Measurements from ENCODE around the gene SDCCAG8.

SDCCAG8 gene

DNA sequence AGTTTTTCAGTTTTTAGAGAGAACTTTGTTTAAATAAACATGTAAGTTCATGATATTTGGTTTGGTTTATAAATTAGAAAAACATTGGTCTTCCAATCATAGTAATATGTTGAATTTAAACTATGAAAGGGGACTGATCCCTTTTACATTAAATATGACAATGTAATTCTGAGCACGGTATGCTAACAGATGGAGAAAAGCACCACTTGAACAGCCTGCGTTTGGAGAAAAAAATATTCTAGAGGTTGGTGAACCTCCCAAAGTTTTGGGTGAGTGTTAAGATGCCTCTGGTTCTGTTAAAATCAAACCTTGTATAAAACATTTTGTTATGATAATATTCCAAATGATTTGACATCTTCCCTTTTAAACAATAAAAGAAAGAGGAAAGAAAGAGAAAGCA is 123.9 kb downstream of the SDCCAG8 start:
- no peak for DNase-seq (ENCODE audit: low read depth in 2 of 3, low spot score in 1 of 3)

- no peak for DNase-seq (ENCODE audit: low read depth in 2 of 3, low spot score in 1 of 3)
These were observed 132.4 kb downstream of the SDCCAG8 start for GRCh38 chr1:243388276-243388675.

DNA sequence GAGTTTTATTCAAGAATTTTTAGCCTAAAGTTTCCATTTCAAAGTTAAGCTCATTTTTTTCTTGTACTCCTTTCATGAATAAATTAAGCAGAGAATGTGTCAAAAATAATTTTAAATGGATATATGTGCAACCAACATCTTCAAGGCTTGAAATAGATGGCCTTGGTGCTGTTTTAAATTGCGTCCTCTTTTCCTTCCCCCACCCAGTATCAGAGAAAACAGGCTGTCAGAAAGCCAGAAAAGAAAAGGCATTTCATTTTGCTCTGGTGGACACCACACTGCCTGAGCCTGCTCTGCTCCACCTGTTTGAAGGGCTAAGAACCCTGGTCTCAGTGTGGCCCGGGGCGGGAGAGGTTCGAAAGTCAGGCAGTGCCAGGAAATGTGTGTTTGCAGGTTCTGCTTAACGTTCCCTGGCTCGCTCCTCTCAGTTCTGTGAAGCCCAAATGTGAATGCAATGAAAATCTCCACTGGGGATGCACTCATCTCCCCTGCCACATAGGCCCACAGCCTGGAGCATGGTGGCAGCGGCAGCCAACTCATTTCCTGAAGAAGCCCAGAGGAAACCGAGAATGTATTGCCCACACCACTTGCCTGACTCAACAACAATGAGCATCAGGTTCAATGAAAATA is 134.4 kb downstream of the SDCCAG8 start:
- DNase-seq (ENCODE audit: low read depth in 2 of 3, low spot score in 1 of 3): peak in 2 of 3 donors; percentile 1 to 4

DNA sequence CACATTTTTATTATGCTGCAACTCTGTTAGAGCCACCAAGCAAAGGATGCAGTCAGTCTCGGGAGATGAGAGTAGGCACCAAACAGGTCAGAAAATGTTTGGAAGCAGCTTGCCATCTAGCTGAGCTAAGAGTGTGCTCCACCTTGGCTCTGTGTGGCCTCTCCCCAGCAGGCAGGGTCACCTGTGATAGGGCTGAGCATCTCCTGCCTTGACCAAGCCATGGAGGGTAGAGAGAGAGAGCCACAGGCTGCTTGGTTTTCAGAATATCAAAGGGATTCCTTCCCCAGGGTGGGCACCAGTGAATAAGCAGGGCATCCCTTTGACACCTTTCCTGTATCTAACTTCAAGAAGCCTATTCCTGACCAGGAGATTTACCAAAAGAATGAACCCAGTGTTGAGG is 135.5 kb downstream of the SDCCAG8 start:
- DNase-seq (ENCODE audit: low read depth in 2 of 3, low spot score in 1 of 3): no peak

- DNase-seq (ENCODE audit: low read depth in 2 of 3, low spot score in 1 of 3): no peak
These were observed 137.3 kb downstream of the SDCCAG8 start for GRCh38 chr1:243393096-243393495.

DNA sequence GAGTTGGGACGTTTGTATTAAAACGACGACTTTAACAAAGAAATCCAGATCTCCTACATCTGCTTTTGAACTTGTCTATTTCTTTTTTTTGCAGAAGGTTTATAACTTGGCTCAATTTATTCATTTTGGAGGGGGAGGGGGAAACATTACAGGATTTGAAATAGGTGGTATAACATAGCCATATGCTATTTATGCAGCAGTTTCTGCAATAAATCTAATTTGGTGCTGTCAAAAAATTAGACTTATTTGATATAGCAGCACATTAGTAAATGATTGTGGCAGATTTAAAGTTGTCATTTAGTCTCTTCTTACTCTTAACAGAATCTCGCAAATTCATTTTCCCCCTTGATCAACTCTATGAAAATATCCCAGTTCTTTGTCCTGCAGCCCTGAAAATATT is 138.2 kb downstream of the SDCCAG8 start:
- no peak for DNase-seq (ENCODE audit: low read depth in 2 of 3, low spot score in 1 of 3)

DNA sequence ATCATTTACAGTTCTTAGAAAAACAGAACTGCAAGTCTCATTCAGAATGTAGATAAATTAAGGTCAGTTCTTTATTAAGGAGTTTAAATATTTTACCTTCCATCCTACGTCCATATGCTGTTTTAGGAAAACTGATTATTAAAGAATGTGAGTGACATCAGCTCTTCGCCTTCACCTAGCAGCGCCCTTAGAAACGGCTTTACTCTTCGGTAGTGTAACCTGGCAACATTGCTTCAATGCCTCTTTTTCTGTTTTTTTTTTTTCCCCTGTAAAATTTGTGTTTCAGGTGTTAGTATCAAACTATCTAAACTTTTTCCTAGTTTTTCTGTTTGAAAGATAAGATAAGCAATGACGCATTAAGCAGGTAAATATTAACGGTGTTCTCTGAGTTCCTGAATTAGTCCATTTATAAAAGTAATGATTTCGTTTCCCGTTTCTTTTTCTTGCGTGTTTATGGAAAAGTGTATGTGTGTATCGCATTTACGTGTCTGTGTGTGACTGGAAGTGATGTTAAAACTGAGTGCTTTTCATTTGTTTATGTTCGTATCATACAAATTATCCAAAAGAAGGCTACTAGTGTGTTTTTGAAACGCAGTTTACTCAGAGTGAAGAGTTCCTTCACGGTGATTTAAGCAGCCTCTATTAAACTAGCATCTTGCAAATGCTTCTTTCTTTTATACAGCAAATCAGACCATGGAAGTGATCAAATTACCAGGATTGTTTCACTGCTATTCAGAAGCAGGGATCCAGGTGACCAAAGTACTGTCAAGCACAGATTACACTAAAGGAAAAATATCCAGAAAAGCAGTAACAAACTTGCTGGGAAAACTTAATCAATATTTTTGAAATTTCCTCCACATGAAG is 139.0 kb downstream of the SDCCAG8 start:
- DNase-seq (ENCODE audit: low read depth in 2 of 3, low spot score in 1 of 3): no peak

GRCh38 chr1:243396424-243396823 is 140.6 kb downstream of the SDCCAG8 start:
- no peak for DNase-seq (ENCODE audit: low read depth in 2 of 3, low spot score in 1 of 3)

- no peak for DNase-seq (ENCODE audit: low read depth in 2 of 3, low spot score in 1 of 3)
These were observed 141.0 kb downstream of the SDCCAG8 start for GRCh38 chr1:243396876-243397275.

DNA sequence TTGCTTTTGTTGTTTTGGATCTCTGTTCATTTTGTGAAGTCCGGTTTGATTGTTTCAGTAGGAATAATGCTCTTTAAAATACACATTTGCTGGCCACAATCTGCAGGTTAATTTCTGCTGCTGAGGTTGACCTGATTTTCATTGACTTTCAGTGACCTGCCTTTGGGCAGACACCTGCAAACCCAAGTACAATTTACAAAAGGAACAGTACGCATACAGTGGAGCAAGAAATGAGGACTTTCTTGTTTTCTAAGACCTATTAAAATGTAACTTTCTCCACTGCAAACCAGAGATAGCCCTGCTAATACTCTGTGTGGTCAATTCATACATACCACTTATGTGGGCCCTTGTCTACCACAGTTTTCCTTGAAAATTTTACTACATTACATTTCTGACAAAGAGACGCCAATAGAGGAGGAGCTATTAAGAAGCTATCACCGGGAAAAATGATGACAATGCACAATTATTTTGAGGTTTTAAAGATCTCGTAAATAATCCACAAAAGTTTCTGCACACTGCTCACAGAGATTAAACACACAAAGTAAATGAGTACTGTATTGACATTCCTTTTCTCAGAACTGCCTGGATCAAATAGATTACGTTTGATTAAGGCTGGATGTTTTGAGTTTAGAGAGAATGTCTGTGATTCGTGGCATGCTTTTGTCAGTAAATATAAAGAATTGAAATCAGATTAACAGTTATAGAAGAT is 141.9 kb downstream of the SDCCAG8 start:
- no peak for DNase-seq (ENCODE audit: low read depth in 2 of 3, low spot score in 1 of 3)

GRCh38 chr1:243399561-243400155 is 143.8 kb downstream of the SDCCAG8 start:
- no peak for DNase-seq (ENCODE audit: low read depth in 2 of 3, low spot score in 1 of 3)

GRCh38 chr1:243402868-243403267 is 147.0 kb downstream of the SDCCAG8 start:
- no peak for DNase-seq (ENCODE audit: low read depth in 2 of 3, low spot score in 1 of 3)

DNA sequence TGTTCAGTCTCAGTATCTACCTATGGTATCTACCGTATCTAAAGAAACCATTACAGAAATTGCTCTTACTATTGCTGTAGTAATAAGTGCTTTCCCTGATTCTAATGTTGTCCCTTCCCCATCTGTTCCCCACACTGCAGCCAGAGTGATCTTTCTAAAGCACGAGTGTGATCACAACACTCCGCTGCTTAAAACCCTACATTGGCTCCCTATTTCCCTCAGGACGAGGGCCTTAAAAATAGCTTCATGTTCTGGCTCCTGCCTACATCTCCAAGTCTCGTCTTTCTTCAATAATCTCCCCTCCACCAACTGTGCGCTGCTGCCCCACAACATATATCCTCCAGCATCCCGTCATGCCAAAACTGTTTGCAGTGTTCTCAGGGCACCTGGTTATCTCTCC is 150.6 kb downstream of the SDCCAG8 start:
- DNase-seq (ENCODE audit: low read depth in 2 of 3, low spot score in 1 of 3): no peak

DNA sequence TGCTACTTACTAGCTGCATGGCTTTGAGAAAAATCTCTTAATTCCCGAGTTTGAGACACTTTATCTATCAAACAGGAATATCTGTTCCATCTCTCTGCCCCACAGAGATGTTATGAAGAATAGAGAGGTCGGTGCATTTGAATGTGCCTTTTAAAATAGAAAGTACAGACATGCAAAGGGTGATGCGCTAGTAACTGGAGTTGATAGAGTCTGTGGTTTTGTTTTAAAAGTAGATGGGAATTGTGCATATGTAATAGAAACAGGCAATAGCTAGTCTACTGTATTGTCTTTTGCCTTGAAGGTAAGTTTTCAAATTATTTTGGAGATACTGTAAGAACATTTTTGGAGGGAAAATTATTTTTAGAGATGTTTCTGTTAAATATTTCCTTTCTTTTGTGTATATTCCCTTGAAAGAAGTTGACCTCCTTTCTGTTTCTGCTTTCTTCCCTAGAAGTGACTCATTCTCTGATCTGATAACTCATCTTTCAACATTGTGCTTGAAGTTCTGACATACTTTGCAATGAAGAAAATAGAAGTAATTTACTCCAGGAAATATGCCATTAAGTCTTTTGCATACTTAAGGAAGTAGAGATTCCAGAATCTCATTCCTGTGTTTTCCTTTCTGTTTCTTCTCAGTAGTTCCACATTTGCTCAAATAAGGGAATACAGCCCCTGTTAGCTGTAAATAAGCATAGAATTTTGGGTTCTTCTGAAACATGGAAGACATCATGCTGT is 151.6 kb downstream of the SDCCAG8 start:
- DNase-seq (ENCODE audit: low read depth in 2 of 3, low spot score in 1 of 3): no peak

GRCh38 chr1:243408479-243408878 is 152.6 kb downstream of the SDCCAG8 start:
- no peak for DNase-seq (ENCODE audit: low read depth in 2 of 3, low spot score in 1 of 3)

GRCh38 chr1:243409284-243409683 is 153.4 kb downstream of the SDCCAG8 start:
- DNase-seq (ENCODE audit: low read depth in 2 of 3, low spot score in 1 of 3): no peak

GRCh38 chr1:243411472-243411871 is 155.6 kb downstream of the SDCCAG8 start:
- no peak for DNase-seq (ENCODE audit: low read depth in 2 of 3, low spot score in 1 of 3)

DNA sequence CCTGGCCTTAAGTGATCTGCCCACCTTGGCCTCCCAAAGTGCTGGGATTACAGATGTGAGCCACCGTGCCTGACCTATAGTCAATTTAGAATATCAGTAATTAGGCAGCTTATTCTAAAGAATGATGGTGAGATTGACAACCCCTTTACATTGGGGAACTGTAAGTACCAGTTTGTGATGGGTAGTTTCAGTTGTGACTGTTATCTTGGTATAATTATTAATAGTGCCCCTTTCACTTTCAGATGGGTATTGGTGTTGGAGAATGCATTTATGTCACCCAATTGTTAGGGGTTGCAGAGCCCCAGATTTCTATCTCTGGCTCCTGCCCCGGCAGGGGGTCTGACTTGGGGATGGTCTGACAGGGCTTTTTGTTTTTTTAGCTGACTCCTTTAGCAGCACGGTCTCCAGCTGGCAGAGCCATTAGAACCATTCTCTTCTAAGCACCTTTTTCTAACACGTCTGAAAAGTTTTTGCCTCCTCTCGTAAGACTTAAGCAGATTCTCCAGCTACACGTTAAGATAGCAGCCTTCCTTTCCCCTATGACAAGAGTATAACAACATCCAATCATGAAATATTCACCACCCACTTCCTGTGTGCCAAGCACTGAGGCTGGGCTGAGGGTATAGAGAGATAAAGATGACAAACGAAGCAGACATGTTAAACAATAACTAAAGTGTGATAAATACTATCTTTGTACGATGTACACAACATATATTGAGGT is 157.8 kb downstream of the SDCCAG8 start:
- no peak for DNase-seq (ENCODE audit: low read depth in 2 of 3, low spot score in 1 of 3)

DNA sequence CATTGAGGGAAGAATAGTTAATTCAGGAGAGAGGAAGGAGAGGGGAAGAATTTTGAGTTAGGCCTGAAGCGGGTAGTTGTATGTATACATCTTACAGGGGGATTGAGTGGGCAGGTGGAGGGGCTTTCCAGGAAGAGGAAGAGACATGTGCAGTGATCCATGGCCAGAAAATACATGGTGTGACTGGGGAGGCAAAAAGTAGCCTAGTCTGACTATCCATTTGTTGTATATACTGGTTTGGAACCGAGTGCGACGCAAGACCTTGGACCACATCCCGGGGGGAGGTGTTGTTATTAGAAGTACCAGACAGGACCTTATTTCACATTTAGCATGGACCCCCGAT is 158.3 kb downstream of the SDCCAG8 start:
- no peak for DNase-seq (ENCODE audit: low read depth in 2 of 3, low spot score in 1 of 3)

DNA sequence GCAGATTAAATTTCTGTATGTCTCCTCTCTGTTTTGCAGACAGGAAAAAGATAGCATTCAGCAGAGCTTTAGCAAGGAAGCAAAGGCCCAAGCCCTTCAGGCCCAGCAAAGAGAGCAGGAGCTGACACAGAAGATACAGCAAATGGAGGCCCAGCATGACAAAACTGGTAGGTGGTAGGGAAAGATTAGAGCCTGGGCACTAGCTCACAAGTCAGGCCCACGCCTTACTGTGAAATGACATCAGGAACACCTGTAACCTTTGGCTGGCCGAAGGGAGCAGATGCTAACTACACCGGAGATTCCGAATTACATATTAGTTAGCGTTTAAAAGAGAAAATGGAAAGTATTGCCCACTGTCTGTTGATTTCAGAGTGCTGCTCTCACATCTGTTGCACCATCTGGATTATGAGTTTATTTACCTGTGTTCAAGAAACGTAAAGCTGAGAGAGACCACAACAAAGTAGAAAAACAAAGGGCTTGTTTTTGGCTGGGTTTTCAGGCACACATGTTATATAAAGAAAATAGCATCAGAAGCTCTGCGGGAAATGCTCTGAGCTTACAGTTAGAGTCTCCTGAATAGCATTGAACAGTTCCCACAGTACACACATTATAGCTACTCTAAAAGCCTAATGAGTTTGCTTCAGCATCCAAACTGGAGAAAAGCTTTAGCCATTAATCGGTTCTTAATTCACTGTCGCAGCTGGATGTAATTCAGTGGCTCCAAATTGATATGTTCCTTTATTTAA is 160.0 kb downstream of the SDCCAG8 start:
- DNase-seq (ENCODE audit: low read depth in 2 of 3, low spot score in 1 of 3): no peak
